Activated naive CD8-positive, alpha-beta T cell treated with anti-CD3 and anti-CD28 coated beads, Interleukin-2, amount 50 U/mL, for 16 hours (primary cell): ENCODE measurements around the gene BLACAT1.
"Not testable (repeated sequence)": the region's sequence is repeated elsewhere in the genome, so short reads cannot be mapped to it uniquely, and the experiment has no call there.

Experiments
- DNase-seq: peaks from one replicate; pipeline ENCODE4 v3.0.0-alpha.2; 2020; ENCODE audit warnings: low read depth, low spot score

BLACAT1 gene

GRCh38 chr1:205417870-205418635 lies 37.8 kb downstream of the BLACAT1 start:
- no peak for DNase-seq

- no peak for DNase-seq
These were observed 39.5 kb downstream of the BLACAT1 start for GRCh38 chr1:205416322-205416721.

GRCh38 chr1:205410581-205411298 lies 45.1 kb downstream of the BLACAT1 start:
- no peak for DNase-seq

- DNase-seq = no peak
These were observed 47.9 kb downstream of the BLACAT1 start for GRCh38 chr1:205407970-205408369.

- not testable (repeated sequence) for DNase-seq
These were observed 49.6 kb downstream of the BLACAT1 start for GRCh38 chr1:205406252-205406651.
